Colon (tissue), 2 donors: ENCODE measurements around the gene ZHX3.
"Not testable (repeated sequence)": the region's sequence is repeated elsewhere in the genome, so short reads cannot be mapped to it uniquely, and the experiment has no call there.

Experiments
- FAIRE-seq: peaks from 2 replicates; lab custom pipeline; 2012; peaks lifted over from hg19 to GRCh38; lab: Jason Lieb, UNC
- donor health status: control.
- donor health status: control.

ZHX3 gene

GRCh38 chr20:41256516-41256915 lies 61.0 kb downstream of the ZHX3 start:
- FAIRE-seq: no peak

- FAIRE-seq: no peak
Measured at GRCh38 chr20:41255655-41256054, 61.9 kb downstream of the ZHX3 start.

- FAIRE-seq: no peak
Measured at GRCh38 chr20:41249411-41250281, 67.9 kb downstream of the ZHX3 start.

GRCh38 chr20:41248368-41249024 lies 69.0 kb downstream of the ZHX3 start:
- FAIRE-seq: no peak

- FAIRE-seq: no peak
Measured at GRCh38 chr20:41247523-41248367, 69.8 kb downstream of the ZHX3 start.

GRCh38 chr20:41245086-41245707 lies 72.3 kb downstream of the ZHX3 start:
- FAIRE-seq: no peak

GRCh38 chr20:41242807-41243206 lies 74.7 kb downstream of the ZHX3 start:
- FAIRE-seq: no peak

GRCh38 chr20:41242352-41242751 lies 75.2 kb downstream of the ZHX3 start:
- no peak for FAIRE-seq

GRCh38 chr20:41237233-41237632 lies 80.3 kb downstream of the ZHX3 start:
- FAIRE-seq: not testable (repeated sequence)

GRCh38 chr20:41236818-41237217 lies 80.7 kb downstream of the ZHX3 start:
- FAIRE-seq: not testable (repeated sequence)

- no peak for FAIRE-seq
Measured at GRCh38 chr20:41234546-41234945, 83.0 kb downstream of the ZHX3 start.

- no peak for FAIRE-seq
Measured at GRCh38 chr20:41234041-41234440, 83.5 kb downstream of the ZHX3 start.

- no peak for FAIRE-seq
Measured at GRCh38 chr20:41232973-41233926, 84.3 kb downstream of the ZHX3 start.

- no peak for FAIRE-seq
Measured at GRCh38 chr20:41231136-41231535, 86.4 kb downstream of the ZHX3 start.

GRCh38 chr20:41230136-41230535 lies 87.4 kb downstream of the ZHX3 start:
- FAIRE-seq: no peak

GRCh38 chr20:41229259-41229658 lies 88.3 kb downstream of the ZHX3 start:
- FAIRE-seq: no peak

- FAIRE-seq: no peak
Measured at GRCh38 chr20:41228858-41229257, 88.7 kb downstream of the ZHX3 start.

- no peak for FAIRE-seq
Measured at GRCh38 chr20:41226426-41226825, 91.1 kb downstream of the ZHX3 start.

GRCh38 chr20:41225091-41225490 lies 92.4 kb downstream of the ZHX3 start:
- no peak for FAIRE-seq

- FAIRE-seq: no peak
Measured at GRCh38 chr20:41224281-41224680, 93.2 kb downstream of the ZHX3 start.

GRCh38 chr20:41223112-41223511 lies 94.4 kb downstream of the ZHX3 start:
- FAIRE-seq: no peak
